Activated T-cell treated with anti-CD3 and anti-CD28 coated beads, Interleukin-2, amount 50 U/mL, for 4 hours (primary cell): ENCODE data around the gene ZNF766. TPM values are rescaled to one million over a fixed set of nuclear protein-coding genes. Genes with fewer than 3 reads are reported as not detected.
A peak's percentile ranks its signal among the peaks of the same experiment; 100 is the strongest.
"Not testable (repeated sequence)": the region's sequence is repeated elsewhere in the genome, so short reads cannot be mapped to it uniquely, and the experiment has no call there.

Source experiments
- ATAC-seq, 2 donors: fragments of 200-7000 bp; cut with Tn5 transposase; one replicate each; pipeline ENCODE4 v1.10.0; 2021
- DNase-seq: peaks from one replicate; pipeline ENCODE4 v3.0.0-alpha.2; 2020
- H3K27me3 Mint-ChIP-seq: one replicate; pipeline ENCODE4 v1.8.0; 2021; ENCODE audit warnings: low read depth, mixed read lengths
- H3K36me3 Mint-ChIP-seq: one replicate; pipeline ENCODE4 v1.8.0; 2022; ENCODE audit warnings: mixed read lengths; ENCODE audit not compliant: insufficient read depth
- H3K4me1 Mint-ChIP-seq: one replicate; pipeline ENCODE4 v1.8.0; 2021; ENCODE audit warnings: low read depth, mixed read lengths
- H3K4me3 Mint-ChIP-seq: one replicate; pipeline ENCODE4 v1.8.0; 2021; ENCODE audit warnings: mild to moderate bottlenecking, moderate library complexity, mixed read lengths
- H3K9me3 Mint-ChIP-seq: one replicate; pipeline ENCODE4 v1.8.0; 2021; ENCODE audit warnings: mixed read lengths
- total RNA-seq, 3 donors: library from RNA; stranded (reverse); gene quantifications; one replicate each; pipeline ENCODE4 v1.2.1, GENCODE V29; 2021

The ZNF766 gene
- total RNA-seq, 3 donors from 2014 or later, result 13.1 to 15.9 (median 13.6) TPM

GRCh38 chr19:52297601-52298364, 28.4 kb downstream of the ZNF766 start:
- Mint-ChIP-seq H3K4me1 (peaks cover 16% of the 10 kb centered on the region), H3K4me3 (peak overlapping the region; percentile 94), H3K9me3 (peaks cover 39% of the 10 kb centered on the region), H3K27me3 (no peaks in the 10 kb centered on the region), H3K36me3 (peaks cover 46% of the 10 kb centered on the region)
- no peak for DNase-seq
- ATAC-seq, result peak in 1 of 2 donors; percentile 41

DNA sequence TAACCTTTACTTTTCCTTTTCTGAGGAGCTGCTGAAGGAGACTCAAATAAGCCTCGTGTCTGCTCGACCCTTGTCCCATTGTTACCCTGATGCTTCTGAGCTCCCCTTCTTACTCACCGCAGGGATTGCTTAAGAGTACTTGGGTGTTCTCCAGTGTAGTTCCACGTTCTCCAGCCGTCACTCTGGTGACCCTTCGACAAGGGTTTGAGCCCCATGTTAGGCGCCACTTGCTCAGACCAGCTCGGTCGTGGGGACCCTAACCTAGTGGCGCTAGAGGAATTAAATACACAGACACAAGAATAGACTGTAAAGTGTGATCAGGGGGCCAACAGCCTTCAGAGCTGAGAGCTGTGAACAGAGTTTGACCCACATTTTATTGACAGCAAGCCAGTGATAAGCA, 37.9 kb downstream of the ZNF766 start:
- Mint-ChIP-seq H3K36me3 (peaks cover 75% of the 10 kb centered on the region), H3K4me1 (no peaks in the 10 kb centered on the region), H3K9me3 (peaks cover 51% of the 10 kb centered on the region), H3K27me3 (no peaks in the 10 kb centered on the region), H3K4me3 (no peak overlapping the region)
- ATAC-seq (no peak), DNase-seq (no peak)

- Mint-ChIP-seq H3K36me3 (peaks cover 59% of the 10 kb centered on the region), H3K4me3 (no peak overlapping the region), H3K9me3 (peaks cover 63% of the 10 kb centered on the region), H3K27me3 (no peaks in the 10 kb centered on the region), H3K4me1 (no peaks in the 10 kb centered on the region)
- no peak for DNase-seq
- no peak for ATAC-seq
Measured at GRCh38 chr19:52322429-52322828, 53.0 kb downstream of the ZNF766 start.

DNA sequence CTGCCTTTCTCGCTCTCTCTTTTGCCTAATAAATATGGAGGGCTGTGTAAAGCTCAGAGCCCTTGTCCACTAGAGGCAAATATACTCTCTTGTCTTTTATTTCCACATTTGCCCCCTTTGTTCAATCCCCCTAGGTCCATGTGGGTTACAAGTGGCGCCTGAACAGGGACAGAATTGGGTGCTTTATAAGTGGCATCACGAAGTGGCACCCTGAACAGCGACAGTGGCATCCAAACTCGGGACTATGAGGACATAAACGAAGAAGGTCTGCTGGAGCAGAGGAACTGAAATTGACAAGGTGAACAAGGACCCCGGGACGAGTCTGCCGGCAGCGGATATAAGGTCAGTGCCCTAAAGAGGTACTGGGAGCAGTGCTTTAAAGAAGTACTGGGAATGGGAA, 62.4 kb downstream of the ZNF766 start:
- Mint-ChIP-seq H3K4me3 (no peak overlapping the region), H3K36me3 (peaks cover 14% of the 10 kb centered on the region), H3K4me1 (peaks cover 7% of the 10 kb centered on the region), H3K27me3 (no peaks in the 10 kb centered on the region), H3K9me3 (peaks cover 39% of the 10 kb centered on the region)
- DNase-seq (no peak), ATAC-seq (no peak)

GRCh38 chr19:52335768-52336116, 66.4 kb downstream of the ZNF766 start:
- ATAC-seq, result no peak
- peaks cover 14% of the 10 kb centered on the region for H3K4me1 Mint-ChIP-seq
- H3K9me3 Mint-ChIP-seq, result peaks cover 35% of the 10 kb centered on the region
- peaks cover 14% of the 10 kb centered on the region for H3K36me3 Mint-ChIP-seq
- no peaks in the 10 kb centered on the region for H3K27me3 Mint-ChIP-seq
- peak overlapping the region; percentile 93 for H3K4me3 Mint-ChIP-seq
- DNase-seq, result no peak

DNA sequence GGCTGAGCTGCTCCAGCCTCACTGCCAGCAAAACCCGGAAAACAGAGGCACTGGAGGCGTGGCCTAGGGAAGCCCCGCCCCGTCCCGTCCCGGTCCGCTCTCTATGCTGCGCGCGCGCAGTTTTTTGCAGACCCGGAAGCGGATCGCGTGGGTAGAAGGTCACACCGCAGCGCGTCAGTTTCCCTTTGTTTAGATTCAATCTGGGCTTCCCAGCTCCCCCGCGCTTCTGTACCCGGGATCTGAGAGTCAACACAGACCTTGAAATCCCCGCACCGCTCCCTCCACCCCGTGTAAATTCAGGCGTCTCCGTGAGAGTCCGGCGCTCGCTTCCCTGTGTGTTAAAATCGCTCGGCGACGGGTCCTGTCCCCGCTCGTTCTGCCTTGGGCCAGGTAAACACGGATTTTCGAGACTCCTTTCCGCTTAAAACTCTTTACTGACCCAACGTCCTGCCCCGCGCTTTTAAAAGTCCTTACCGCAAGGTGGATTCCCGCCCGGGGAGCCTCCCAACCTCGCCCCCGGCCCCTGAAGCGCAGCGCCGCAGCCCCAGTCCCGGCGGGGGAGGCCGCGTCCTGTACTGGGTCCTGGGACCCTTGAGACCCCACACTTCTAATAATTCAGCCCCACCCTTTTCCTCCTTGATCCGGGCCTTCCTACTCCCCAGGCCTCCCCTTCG, 66.9 kb downstream of the ZNF766 start, which contains the start of gene ZNF610:
Gene ZNF610 (plus strand): TSS at position 127 of the 674 bp plus-strand sequence. CDS start 12,930 bp downstream, outside the sequence.
- H3K4me3 Mint-ChIP-seq, result peak within 1 kb of the TSS; percentile 93
- ATAC-seq, result peak; percentile 91 to 94
- no peaks in the 10 kb centered on the region for H3K27me3 Mint-ChIP-seq
- DNase-seq, result peak; percentile 85
- peaks cover 14% of the 10 kb centered on the region for H3K36me3 Mint-ChIP-seq
- H3K9me3 Mint-ChIP-seq, result peaks cover 30% of the 10 kb centered on the region
- H3K4me1 Mint-ChIP-seq, result peaks cover 14% of the 10 kb centered on the region

DNA sequence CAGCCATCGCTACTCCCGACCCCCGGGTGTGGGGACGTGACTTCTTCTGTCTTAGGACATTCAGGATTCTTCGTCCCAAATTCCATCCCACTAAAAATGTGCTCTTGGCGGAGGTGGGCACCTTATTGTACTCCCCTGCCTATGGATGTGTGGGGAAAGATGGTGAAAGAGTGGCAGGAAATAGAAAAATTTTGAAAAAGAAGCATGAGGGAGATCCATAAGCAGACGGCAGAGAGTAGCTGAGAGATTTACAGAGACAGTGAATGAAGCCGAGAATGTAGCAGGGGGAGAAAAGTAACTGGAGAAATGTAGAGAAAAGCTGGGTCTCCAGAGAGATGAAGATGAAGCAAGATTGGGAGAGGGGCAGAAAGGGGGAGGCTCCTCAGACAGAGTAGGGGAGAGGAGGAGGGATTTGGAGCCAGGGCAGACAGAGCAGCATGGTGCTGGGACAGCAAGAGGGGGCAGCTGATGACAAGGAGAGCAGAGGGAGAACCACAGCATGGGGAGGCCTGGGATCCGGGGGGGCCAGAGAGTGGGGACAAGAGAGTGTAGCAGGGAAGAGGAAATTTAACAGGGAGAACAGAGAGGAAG, 67.5 kb downstream of the ZNF766 start:
- no peak for ATAC-seq
- Mint-ChIP-seq H3K4me1 (peaks cover 14% of the 10 kb centered on the region), H3K27me3 (no peaks in the 10 kb centered on the region), H3K4me3 (peak overlapping the region; percentile 93), H3K9me3 (peaks cover 26% of the 10 kb centered on the region), H3K36me3 (peaks cover 14% of the 10 kb centered on the region)
- no peak for DNase-seq

GRCh38 chr19:52339022-52339421, 69.6 kb downstream of the ZNF766 start:
- not testable (repeated sequence) for H3K9me3 Mint-ChIP-seq, H3K27me3 Mint-ChIP-seq, H3K4me3 Mint-ChIP-seq, H3K36me3 Mint-ChIP-seq, ATAC-seq, DNase-seq
- peaks cover 14% of the 10 kb centered on the region for H3K4me1 Mint-ChIP-seq

DNA sequence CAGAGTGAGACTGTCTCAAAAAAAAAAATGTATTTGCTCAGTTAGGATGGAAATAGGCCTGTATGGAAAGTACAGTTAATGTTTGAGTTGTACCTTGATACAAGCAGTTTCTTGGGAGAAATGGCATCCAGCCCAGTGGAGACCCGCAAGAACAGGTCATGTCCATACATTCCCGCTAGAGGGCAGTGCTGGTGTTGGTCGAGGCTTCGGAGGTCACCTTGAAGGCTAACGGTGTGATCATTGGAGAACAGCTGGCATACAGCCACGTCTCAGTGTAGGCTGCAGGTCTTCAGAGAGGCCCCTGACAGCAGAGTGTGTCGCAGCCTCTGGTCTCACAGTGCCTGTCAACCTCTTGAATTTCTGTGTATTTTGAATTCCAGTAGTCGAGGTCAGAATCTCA, 74.2 kb downstream of the ZNF766 start:
- no peak overlapping the region for H3K4me3 Mint-ChIP-seq
- peaks cover 10% of the 10 kb centered on the region for H3K9me3 Mint-ChIP-seq
- H3K27me3 Mint-ChIP-seq, result no peaks in the 10 kb centered on the region
- peak in 1 of 2 donors; percentile 54 for ATAC-seq
- H3K4me1 Mint-ChIP-seq, result no peaks in the 10 kb centered on the region
- peaks cover 8% of the 10 kb centered on the region for H3K36me3 Mint-ChIP-seq
- DNase-seq, result peak; percentile 34

GRCh38 chr19:52345162-52345561, 75.8 kb downstream of the ZNF766 start:
- H3K4me3 Mint-ChIP-seq, result no peak overlapping the region
- H3K9me3 Mint-ChIP-seq, result peaks cover 17% of the 10 kb centered on the region
- ATAC-seq (no peak), DNase-seq (no peak)
- peaks cover 19% of the 10 kb centered on the region for H3K36me3 Mint-ChIP-seq
- H3K4me1 Mint-ChIP-seq, result no peaks in the 10 kb centered on the region
- H3K27me3 Mint-ChIP-seq, result no peaks in the 10 kb centered on the region

Other genes starting within 250 kb of the ZNF766 start
- 10 to 100 TPM; 10.5 to 12.3 (median 11.2) TPM for gene ZNF614, start 241.2 kb upstream of the ZNF766 start, total RNA-seq
- 1 to 10 TPM; 9.1 to 9.8 (median 9.4) TPM for gene ZNF432, start 220.7 kb upstream of the ZNF766 start, total RNA-seq
- gene ZNF841, start 173.8 kb upstream of the ZNF766 start, total RNA-seq, result 1 to 10 TPM; 8.0 to 8.7 (median 8.4) TPM
- 1 to 10 TPM; 7.1 to 8.7 (median 7.2) TPM for gene ZNF616, start 129.6 kb upstream of the ZNF766 start, total RNA-seq
- gene ZNF836, start 98.0 kb upstream of the ZNF766 start, total RNA-seq, result 1 to 10 TPM; 2.0 to 4.3 (median 3.3) TPM
- gene PPP2R1A, start 79.5 kb upstream of the ZNF766 start, total RNA-seq, result 100 to 1,000 TPM; 297 to 317 (median 310) TPM
- 1 to 10 TPM; 3.1 to 5.6 (median 5.0) TPM for gene ZNF480, start 27.6 kb downstream of the ZNF766 start, total RNA-seq
- gene ZNF610, start 66.7 kb downstream of the ZNF766 start, total RNA-seq, result under 1 TPM in 2 of 3 donors, not detected in 1; 0.18 to 0.27 TPM
- gene ZNF880, start 100.3 kb downstream of the ZNF766 start, total RNA-seq, result 10 to 100 TPM in 2 of 3 donors, 1 to 10 TPM in 1; 10.0 to 16.5 (median 10.0) TPM
- 1 to 10 TPM; 2.6 to 4.6 (median 4.5) TPM for gene ZNF528, start 128.3 kb downstream of the ZNF766 start, total RNA-seq
- not detected for gene ZNF534, start 159.6 kb downstream of the ZNF766 start, total RNA-seq
- gene ZNF578, start 184.0 kb downstream of the ZNF766 start, total RNA-seq, result under 1 TPM; 0.08 to 0.35 (median 0.23) TPM